Fibroblast of the aortic adventitia (primary cell): ENCODE measurements around the gene SLC28A2. TPM values are rescaled to one million over a fixed set of nuclear protein-coding genes. Genes with fewer than 3 reads are reported as not detected.
"Not testable (repeated sequence)": the region's sequence is repeated elsewhere in the genome, so short reads cannot be mapped to it uniquely, and the experiment has no call there.

Experiments
- DNase-seq: peaks from one replicate; pipeline ENCODE4 v3.0.0-alpha.2; 2010; ENCODE audit warnings: low read depth
- H3K4me3 ChIP-seq: 2 replicates; pipeline ENCODE4 v1.5.1; 2011; ENCODE audit warnings: low read depth, mild to moderate bottlenecking, control low read depth, low read length, moderate library complexity
- total RNA-seq: library from RNA; depleted of rRNA; stranded (reverse); fragments of >200 nt; gene quantifications from 2 replicates; pipeline ENCODE4 v1.2.3, GENCODE V29; 2012; ENCODE audit warnings: low replicate concordance
- TF ChIP-seq, protein P1 (sequence below): IDR thresholded peaks from 2 replicates; pipeline ENCODE4 v1.5.1; 2011; ENCODE audit warnings: mild to moderate bottlenecking, low read length, control low read depth, inconsistent platforms; ENCODE audit not compliant: insufficient read depth

The SLC28A2 gene
- total RNA-seq, 1 donor: not detected

DNA sequence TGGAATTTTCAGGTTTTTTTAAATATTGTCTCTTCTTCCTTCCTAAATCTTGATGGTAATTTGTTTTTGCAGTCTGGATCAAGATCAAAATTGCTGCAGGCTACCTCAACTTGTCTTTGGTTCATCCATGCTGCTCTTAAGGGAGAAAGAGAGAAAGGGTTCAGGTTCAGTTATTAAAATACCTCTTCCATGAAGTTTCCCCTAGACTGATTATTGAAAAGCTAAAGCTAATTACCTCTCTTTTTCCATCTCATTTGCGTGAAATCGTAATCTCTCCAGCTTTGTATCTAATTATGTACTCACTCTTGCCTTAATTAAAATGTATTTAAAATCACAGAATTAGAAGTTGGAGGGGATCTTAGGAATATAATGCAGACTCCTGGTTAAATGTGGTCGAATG is 52.7 kb downstream of the SLC28A2 start:
- TF ChIP-seq, protein P1, sequence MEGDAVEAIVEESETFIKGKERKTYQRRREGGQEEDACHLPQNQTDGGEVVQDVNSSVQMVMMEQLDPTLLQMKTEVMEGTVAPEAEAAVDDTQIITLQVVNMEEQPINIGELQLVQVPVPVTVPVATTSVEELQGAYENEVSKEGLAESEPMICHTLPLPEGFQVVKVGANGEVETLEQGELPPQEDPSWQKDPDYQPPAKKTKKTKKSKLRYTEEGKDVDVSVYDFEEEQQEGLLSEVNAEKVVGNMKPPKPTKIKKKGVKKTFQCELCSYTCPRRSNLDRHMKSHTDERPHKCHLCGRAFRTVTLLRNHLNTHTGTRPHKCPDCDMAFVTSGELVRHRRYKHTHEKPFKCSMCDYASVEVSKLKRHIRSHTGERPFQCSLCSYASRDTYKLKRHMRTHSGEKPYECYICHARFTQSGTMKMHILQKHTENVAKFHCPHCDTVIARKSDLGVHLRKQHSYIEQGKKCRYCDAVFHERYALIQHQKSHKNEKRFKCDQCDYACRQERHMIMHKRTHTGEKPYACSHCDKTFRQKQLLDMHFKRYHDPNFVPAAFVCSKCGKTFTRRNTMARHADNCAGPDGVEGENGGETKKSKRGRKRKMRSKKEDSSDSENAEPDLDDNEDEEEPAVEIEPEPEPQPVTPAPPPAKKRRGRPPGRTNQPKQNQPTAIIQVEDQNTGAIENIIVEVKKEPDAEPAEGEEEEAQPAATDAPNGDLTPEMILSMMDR: no peak
- H3K4me3 ChIP-seq: no peak overlapping the region
- DNase-seq: no peak

DNA sequence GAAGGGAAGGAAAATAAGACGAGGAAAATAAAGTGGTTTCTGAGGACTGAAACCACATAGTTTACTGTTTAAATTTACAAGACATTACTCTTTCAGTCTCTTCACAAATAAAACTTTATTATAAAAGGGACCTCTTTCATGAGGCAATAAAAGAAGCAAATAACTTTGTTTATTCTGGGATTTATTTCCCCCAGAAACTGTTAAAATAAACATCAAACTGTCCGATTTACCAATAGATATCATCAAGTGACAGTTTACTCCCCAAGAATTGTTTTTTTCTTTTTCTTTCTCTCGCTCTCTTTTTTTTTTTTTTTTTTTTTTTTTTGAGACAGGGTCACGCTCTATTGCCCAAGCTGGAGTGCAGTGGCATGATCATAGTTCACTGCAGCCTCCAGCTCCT is 54.1 kb downstream of the SLC28A2 start:
- TF ChIP-seq, protein P1: no peak
- H3K4me3 ChIP-seq: no peak overlapping the region
- no peak for DNase-seq

DNA sequence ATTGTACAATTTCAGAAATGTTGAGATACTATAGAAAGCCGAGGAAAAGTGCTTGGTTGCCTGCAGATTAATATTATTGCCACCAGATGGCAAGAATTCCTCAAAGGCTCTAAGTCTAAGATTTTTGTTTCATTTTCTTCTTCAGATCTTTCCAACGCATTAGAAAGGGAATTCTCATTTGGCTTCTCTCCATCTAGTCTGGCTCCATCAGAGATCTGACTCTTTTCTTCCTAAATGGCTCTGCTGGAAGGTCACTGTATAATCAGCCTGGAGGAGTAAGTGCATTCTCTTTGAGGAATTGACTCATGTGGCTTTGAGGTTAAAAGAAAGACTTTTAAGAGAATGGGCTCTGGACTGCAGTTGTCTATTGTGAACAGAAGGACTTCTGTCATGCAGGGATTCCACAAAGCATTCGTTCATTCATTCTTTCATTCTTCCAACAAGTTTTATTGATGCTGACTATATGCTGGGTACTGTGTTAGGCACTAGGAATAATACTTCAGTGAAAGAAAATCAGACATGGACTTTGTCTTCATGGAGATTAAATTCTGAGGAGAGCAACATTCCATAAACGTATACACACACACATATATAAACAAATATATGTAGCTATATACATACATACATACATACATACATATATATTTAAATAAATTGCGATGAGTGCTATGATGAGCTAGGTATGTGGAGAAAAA is 55.3 kb downstream of the SLC28A2 start:
- peak; percentile 82 for DNase-seq
- H3K4me3 ChIP-seq: peak overlapping the region; percentile 47
- TF ChIP-seq, protein P1: peak; percentile 61

DNA sequence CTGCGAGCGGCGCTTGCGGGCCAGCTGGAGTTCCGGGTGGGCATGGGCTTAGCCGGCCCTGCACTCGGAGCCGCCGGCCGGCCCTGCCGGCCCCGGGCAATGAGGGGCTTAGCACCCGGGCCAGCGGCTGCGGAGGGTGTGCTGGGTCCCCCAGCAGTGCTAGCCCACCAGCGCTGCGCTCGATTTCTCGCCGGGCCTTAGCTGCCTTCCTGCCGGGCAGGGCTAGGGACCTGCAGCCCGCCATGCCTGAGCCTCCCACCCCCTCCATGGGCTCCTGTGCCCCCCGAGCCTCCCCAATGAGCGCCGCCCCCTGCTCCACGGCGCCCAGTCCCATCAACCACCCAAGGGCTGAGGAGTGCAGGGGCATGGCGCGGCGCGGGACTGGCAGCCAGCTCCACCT is 62.1 kb downstream of the SLC28A2 start:
- DNase-seq, H3K4me3 ChIP-seq: not testable (repeated sequence)

DNA sequence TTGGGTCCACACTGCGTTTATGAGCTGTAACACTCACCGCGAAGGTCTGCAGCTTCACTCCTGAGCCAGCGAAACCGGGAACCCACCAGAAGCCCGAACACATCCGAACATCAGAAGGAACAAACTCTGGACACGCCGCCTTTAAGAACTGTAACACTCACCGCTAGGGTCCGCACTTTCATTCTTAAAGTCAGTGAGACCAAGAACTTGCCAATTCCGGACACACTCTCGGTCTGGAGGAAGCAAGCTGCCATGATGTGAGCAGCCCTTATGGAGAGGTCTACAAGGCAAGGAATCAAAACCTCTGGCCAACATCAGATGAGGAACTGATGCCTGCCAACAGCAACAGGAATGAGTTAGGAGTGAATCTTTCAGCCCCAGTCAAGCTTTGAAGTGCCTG is 62.9 kb downstream of the SLC28A2 start:
- peak; percentile 47 for DNase-seq
- TF ChIP-seq, protein P1: peak; percentile 22
- H3K4me3 ChIP-seq: no peak overlapping the region

DNA sequence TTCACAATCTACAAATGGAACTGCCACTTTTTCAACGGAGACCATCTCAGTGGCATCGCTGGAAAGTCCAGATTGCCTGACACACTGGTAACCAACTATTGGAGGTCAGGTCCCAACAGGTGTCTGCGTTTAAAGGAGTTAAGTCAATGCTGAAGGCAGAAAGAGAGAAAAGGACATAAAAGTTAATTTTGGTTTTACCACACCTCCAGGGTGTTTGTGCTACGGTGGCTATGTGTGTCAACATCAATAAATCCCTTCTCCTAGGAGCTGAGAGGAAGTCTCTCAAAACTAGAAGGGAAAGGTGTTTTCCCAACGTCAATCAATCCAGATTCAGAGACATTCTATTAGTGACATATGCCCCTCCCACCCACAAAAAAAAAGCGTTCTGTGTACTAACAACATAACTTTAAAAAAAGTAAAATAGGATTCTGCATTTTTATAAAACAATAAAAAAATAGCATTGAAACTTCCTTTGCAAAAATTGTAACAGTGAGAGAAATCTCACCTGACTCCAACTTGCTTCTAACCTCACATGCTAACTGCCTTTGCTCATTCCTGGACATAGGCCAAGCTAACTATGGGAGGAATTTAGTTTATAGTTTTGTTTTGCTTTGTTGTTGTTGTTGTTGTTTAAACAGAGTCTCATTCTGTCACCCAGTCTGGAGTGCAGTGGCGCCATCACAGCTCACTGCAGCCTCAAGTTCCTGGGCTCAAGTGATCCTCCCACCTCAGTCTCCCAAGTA is 67.6 kb downstream of the SLC28A2 start:
- TF ChIP-seq, protein P1: no peak
- H3K4me3 ChIP-seq: no peak overlapping the region

DNA sequence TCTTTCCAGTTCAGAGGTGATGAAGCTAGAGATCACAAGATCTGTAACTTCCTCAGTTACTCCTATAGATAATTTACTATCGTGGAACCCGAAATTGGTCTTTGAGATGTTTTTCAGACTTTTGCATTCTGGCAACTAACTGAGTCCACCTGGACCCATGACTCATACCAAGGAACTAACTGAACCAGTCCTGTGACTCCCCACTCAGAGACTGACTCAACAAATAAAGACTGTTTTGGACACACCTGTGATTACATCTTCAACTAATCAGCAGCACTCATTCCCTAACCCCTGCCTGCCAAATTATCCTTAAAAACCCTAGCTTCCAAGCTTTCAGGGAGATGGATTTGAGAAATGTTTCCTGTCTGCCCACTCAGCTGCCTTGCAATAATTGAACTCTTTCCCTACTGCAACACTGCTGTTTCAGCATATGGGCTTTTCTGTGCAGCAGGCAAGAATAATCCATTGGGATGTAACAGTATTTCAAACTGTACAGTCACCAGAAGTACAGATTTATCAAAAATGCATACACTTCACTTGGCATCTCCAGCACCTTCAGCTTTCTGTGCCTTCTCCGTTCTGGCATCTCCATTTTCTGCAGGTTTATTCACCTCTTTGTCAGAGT is 68.7 kb downstream of the SLC28A2 start:
- TF ChIP-seq, protein P1: no peak
- DNase-seq: no peak
- H3K4me3 ChIP-seq: no peak overlapping the region

More for the DNA sequence above, 67.6 kb downstream of the SLC28A2 start:
- no peak for DNase-seq
